Panc1 (cell line): ENCODE measurements around the gene MT1B.

Source experiments
- CTCF ChIP-seq: fragments of 450-650 bp; IDR thresholded peaks from 2 replicates; pipeline ENCODE4 v1.5.1; 2017; ENCODE audit warnings: mild to moderate bottlenecking
- POLR2AphosphoS5 ChIP-seq: IDR thresholded peaks from 2 replicates; pipeline ENCODE4 v1.6.1; 2012; ENCODE audit warnings: mild to moderate bottlenecking, low read depth, low read length, moderate library complexity
- REST ChIP-seq, 2 experiments: IDR thresholded peaks; 2 replicates each; pipeline ENCODE4 v1.6.1; 2011 to 2012; ENCODE audit warnings: low read depth in 2 of 2, control low read depth in 1 of 2, low read length in 1 of 2, mild to moderate bottlenecking in 1 of 2, moderate library complexity in 1 of 2; ENCODE audit not compliant: insufficient read depth in 1 of 2
- SIN3A ChIP-seq: IDR thresholded peaks from 2 replicates; pipeline ENCODE4 v1.6.1; 2012; ENCODE audit warnings: low read depth, mild to moderate bottlenecking, low read length, moderate library complexity, borderline replicate concordance; ENCODE audit not compliant: insufficient read depth
- TCF7L2 ChIP-seq: IDR thresholded peaks from 2 replicates; pipeline ENCODE4 v1.6.1; 2011; ENCODE audit warnings: mild to moderate bottlenecking, low read depth, low read length, inconsistent platforms

- TF ChIP-seq POLR2AphosphoS5, result no peak
- no peak for TF ChIP-seq CTCF
- no peak for TF ChIP-seq TCF7L2
- no peak for TF ChIP-seq REST (IDR thresholded peaks at IDR 0.05; ENCODE audit: insufficient read depth in 1 of 2, low read depth in 2 of 2, low read length in 1 of 2)
- no peak for TF ChIP-seq SIN3A
Observed at GRCh38 chr16:56641166-56641565, 10.5 kb upstream of the MT1B start.
